ENCODE measurements around the gene KRT26.
"Not testable (repeated sequence)": the region's sequence is repeated elsewhere in the genome, so short reads cannot be mapped to it uniquely, and the experiment has no call there.

Gene KRT26

DNA sequence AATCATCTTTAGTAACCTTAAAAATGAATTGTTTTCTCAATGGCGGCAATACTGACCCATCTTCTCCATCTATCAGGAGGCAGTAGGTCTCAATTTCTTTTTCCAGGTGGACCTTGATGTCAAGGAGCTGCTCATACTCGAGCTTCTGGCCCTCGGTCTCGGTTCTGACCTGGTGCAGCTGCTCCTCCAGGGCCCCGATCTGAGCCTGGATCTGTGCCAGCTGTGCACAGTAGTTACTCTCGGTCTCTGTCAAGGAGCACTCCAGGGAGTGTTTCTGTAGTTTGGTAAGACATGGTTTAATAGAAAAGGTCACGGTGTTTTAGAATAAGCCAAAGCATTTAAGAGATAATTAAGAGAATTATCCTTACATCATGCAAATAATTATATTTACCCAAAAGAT, 5.5 kb upstream of the KRT26 start:
- Histone ChIP-seq H4K20me1 (no peaks in the 10 kb centered on the region), H3K9ac (no peak overlapping the region), H3K27ac (no peak overlapping the region), H3K4me1 (no peaks in the 10 kb centered on the region), H3K4me2 (no peak overlapping the region), H3K27me3 (peaks cover 7% of the 10 kb centered on the region; the same call in 1 of the 2 replicates), H3K4me3 (no peak overlapping the region), H3K36me3 (no peaks in the 10 kb centered on the region), H3K9me3 (peaks cover 7% of the 10 kb centered on the region; the same call in 1 of the 2 replicates)
- TF ChIP-seq Cebpa-rat (IDR thresholded peaks at IDR 0.05), result no peak

GRCh38 chr17:40775945-40776344, 3.9 kb upstream of the KRT26 start:
- Histone ChIP-seq H3K4me3 (no peak overlapping the region), H3K4me1 (no peaks in the 10 kb centered on the region), H3K9ac (no peak overlapping the region), H3K36me3 (no peaks in the 10 kb centered on the region), H3K27me3 (peaks cover 7% of the 10 kb centered on the region; the same call in 1 of the 2 replicates), H3K27ac (no peak overlapping the region), H3K9me3 (peaks cover 7% of the 10 kb centered on the region; the same call in 1 of the 2 replicates), H4K20me1 (no peaks in the 10 kb centered on the region), H3K4me2 (no peak overlapping the region)
- no peak for TF ChIP-seq Cebpa-rat (IDR thresholded peaks at IDR 0.05)

DNA sequence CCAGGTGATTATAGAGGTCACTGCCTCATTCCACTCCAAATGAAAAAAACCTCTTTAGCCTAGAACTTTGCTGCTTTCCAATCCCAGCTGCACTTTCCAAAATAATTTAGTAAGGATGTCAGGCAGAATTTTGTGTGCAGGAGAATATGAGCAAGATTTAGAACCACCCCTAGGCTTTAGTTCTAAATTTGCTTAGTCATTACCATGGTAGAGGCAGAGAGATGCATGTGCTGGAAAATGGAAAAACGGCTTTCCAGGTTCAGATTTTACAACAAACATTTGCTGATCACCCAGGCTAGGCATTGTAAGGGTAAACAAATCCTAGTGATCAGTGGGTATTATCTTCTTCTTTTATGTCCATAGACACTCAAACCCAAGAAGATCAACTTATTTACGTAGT, 6.3 kb downstream of the KRT26 start:
- no peaks in the 10 kb centered on the region for H4K20me1 ChIP-seq
- H3K27me3 ChIP-seq, result no peaks in the 10 kb centered on the region
- H3K4me3 ChIP-seq, result no peak overlapping the region
- H3K27ac ChIP-seq, result no peak overlapping the region
- H3K9ac ChIP-seq, result no peak overlapping the region
- peaks cover 37% of the 10 kb centered on the region for H3K9me3 ChIP-seq
- H3K36me3 ChIP-seq, result no peaks in the 10 kb centered on the region
- no peak overlapping the region for H3K4me2 ChIP-seq
- TF ChIP-seq Cebpa-rat (IDR thresholded peaks at IDR 0.05), result no peak
- no peaks in the 10 kb centered on the region for H3K4me1 ChIP-seq

DNA sequence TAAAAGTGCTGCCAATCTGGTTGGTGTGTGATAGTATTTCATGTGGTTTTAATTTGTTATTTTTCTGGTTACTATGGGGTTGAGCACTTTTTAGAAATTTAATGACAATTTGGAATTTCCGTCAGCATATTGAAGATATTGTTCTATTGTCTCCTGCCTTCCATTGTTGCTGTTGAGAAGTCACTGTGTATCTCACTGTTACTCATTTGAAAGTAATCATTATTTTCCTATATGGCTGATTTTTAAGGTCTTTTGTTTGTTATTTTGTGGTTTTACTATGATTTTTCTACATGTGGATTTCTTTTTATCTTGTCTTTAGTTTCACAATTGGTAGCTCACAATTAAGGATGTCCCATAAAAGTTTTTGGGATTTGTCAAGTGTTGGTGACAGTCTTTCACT, 8.2 kb downstream of the KRT26 start:
- H3K27ac ChIP-seq, result no peak overlapping the region
- H3K4me2 ChIP-seq, result no peak overlapping the region
- peaks cover 50% of the 10 kb centered on the region for H3K9me3 ChIP-seq
- H4K20me1 ChIP-seq, result no peaks in the 10 kb centered on the region
- no peak overlapping the region for H3K9ac ChIP-seq
- no peaks in the 10 kb centered on the region for H3K27me3 ChIP-seq
- no peaks in the 10 kb centered on the region for H3K4me1 ChIP-seq
- H3K36me3 ChIP-seq, result no peaks in the 10 kb centered on the region
- no peak for TF ChIP-seq Cebpa-rat (IDR thresholded peaks at IDR 0.05)
- no peak overlapping the region for H3K4me3 ChIP-seq

DNA sequence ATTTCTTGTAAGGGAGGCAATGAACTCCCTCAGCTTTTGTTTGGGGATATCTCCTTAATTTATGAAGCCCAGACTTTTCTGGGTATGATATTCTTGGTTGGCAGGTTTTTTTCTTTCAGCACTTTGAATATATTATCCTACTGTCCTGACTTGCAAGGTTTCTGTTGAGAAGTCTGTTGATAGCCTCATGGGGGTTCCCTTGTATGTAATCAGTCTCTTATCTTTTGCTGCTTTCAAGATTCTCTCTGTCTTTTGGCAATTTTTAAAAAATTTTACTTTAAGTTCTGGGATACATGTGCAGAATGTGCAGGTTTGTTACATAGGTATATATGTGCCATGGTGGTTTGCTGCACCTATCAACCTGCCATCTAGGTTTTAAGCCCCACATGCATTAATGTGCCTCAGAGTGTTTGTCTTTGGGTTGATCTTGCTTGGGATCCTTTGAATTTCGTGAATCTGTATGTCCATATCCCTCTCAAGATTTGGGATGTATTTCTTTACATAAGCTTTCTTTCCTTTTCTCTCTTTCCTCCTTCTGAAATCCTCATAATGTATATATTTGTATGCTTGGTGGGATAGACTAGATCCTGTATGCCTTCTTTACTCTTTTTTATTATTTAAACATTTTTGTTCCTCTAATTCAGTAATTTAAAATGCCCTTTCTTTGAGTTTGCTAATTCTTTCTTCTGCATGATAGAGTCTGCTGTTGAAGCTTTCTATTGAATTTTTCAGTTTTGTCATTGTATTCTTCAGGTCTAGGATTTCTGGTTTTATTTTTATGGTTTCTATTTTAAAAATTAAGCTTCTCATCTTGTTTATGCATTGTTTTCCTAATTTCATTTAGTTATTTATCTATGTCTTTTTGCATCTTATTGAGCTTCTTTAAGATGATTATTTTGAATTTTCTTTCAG, 11.6 kb downstream of the KRT26 start:
- Histone ChIP-seq H4K20me1 (no peaks in the 10 kb centered on the region), H3K9ac (no peak overlapping the region), H3K4me1 (no peaks in the 10 kb centered on the region), H3K4me2 (no peak overlapping the region), H3K9me3 (peaks cover 50% of the 10 kb centered on the region), H3K36me3 (no peaks in the 10 kb centered on the region), H3K27me3 (no peaks in the 10 kb centered on the region), H3K4me3 (no peak overlapping the region), H3K27ac (no peak overlapping the region)
- TF ChIP-seq Cebpa-rat (IDR thresholded peaks at IDR 0.05), result no peak

DNA sequence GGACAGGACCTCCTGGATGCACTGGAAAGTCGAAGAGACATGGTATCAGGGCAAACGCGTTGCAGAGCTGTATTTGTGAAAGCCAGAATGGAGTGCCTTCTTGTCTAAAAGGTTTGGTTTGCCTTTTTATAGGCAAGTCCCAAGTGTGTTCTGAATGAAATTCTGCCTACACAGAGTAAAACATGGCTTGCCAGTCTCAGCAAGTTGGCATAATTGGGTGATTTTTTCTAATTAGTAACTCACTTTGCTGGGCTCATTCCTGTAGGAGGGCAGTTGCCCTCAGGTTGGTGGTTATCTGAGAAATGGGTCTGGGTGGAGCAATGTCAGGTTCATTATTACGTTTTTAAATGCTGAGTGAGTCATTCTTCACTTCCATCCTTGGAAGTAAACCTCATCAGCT, 16.8 kb downstream of the KRT26 start, which contains the start of gene KRT25:
Gene KRT25 (minus strand): TSS at position 101 of the 400 bp plus-strand sequence. CDS start 60 bp downstream, at position 41.
- H4K20me1 ChIP-seq, result no peaks in the 10 kb centered on the region
- no peaks in the 10 kb centered on the region for H3K27me3 ChIP-seq
- peaks cover 9% of the 10 kb centered on the region for H3K9me3 ChIP-seq
- H3K27ac ChIP-seq, result no peak within 1 kb of the TSS
- no peak within 1 kb of the TSS for H3K4me2 ChIP-seq
- H3K4me1 ChIP-seq, result no peaks in the 10 kb centered on the region
- no peak within 1 kb of the TSS for H3K9ac ChIP-seq
- H3K36me3 ChIP-seq, result no peaks in the 10 kb centered on the region
- no peak within 1 kb of the TSS for H3K4me3 ChIP-seq
- no peak for TF ChIP-seq Cebpa-rat (IDR thresholded peaks at IDR 0.05)

GRCh38 chr17:40753804-40754203, 18.2 kb downstream of the KRT26 start:
- Histone ChIP-seq H3K27me3 (no peaks in the 10 kb centered on the region), H3K9me3 (peaks cover 1% of the 10 kb centered on the region; the same call in 1 of the 2 replicates), H4K20me1 (no peaks in the 10 kb centered on the region), H3K27ac (no peak overlapping the region), H3K4me3 (no peak overlapping the region), H3K4me2 (no peak overlapping the region), H3K4me1 (no peaks in the 10 kb centered on the region), H3K9ac (no peak overlapping the region), H3K36me3 (no peaks in the 10 kb centered on the region)
- TF ChIP-seq Cebpa-rat (IDR thresholded peaks at IDR 0.05), result no peak

- Histone ChIP-seq H3K27ac (no peak overlapping the region), H3K4me1 (no peaks in the 10 kb centered on the region), H3K27me3 (no peaks in the 10 kb centered on the region), H4K20me1 (no peaks in the 10 kb centered on the region), H3K4me2 (no peak overlapping the region), H3K9me3 (peaks cover 4% of the 10 kb centered on the region; the same call in 1 of the 2 replicates), H3K9ac (no peak overlapping the region), H3K36me3 (no peaks in the 10 kb centered on the region), H3K4me3 (no peak overlapping the region)
- no peak for TF ChIP-seq Cebpa-rat (IDR thresholded peaks at IDR 0.05)
Measured at GRCh38 chr17:40751065-40751464, 20.9 kb downstream of the KRT26 start.

DNA sequence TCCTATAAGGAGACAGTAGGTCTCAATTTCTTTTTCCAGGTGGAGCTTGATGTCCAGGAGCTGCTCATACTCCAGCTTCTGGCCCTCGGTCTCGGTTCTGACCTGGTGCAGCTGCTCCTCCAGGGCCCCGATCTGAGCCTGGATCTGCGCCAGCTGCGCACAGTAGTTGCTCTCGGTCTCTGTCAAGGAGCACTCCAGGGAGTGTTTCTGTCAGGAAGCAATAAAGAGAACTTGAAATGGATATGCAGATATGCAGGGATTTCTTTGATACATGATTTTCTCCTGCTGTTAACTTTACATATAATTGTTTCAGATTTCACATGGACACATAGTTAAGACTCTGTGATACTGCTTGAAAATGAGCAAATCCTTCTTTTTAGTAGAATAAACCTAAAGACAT, 21.6 kb downstream of the KRT26 start:
- no peak for TF ChIP-seq Cebpa-rat (IDR thresholded peaks at IDR 0.05)

GRCh38 chr17:40748666-40749065, 23.3 kb downstream of the KRT26 start:
- not testable (repeated sequence) for H3K9ac ChIP-seq, H4K20me1 ChIP-seq, H3K4me2 ChIP-seq, H3K27me3 ChIP-seq, H3K4me1 ChIP-seq, H3K27ac ChIP-seq, H3K36me3 ChIP-seq, H3K4me3 ChIP-seq, H3K9me3 ChIP-seq

More for the DNA sequence above, 21.6 kb downstream of the KRT26 start:
- H3K9ac ChIP-seq, result no peak overlapping the region
- no peak overlapping the region for H3K27ac ChIP-seq
- H4K20me1 ChIP-seq, result no peaks in the 10 kb centered on the region
- H3K9me3 ChIP-seq, result peaks cover 4% of the 10 kb centered on the region; the same call in 1 of the 2 replicates
- no peak overlapping the region for H3K4me2 ChIP-seq
- H3K36me3 ChIP-seq, result no peaks in the 10 kb centered on the region
- H3K27me3 ChIP-seq, result no peaks in the 10 kb centered on the region
- H3K4me3 ChIP-seq, result no peak overlapping the region
- no peaks in the 10 kb centered on the region for H3K4me1 ChIP-seq
